ENCODE data around the gene ERG.

ERG gene

DNA sequence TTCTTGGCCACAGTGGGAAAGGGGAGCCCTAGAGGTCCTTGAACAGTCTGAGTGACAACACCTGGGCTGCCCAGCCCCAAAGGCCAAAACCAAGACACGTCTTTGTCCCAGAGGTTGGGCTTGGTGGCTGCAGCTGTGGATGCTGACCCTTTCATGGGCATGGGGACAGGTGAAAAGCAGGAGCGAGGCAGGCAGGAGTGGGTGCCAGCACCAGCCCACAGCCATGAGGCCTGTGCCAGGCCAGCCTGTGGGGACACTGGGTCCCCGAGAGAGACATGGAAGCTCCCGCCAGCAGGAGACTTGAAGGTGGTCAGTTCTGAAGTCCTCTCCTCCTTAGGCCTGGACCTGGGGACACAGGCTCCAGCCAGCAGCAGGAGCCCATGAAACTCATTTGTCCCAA, 142.9 kb downstream of the ERG start:
- H2AFZ ChIP-seq, result no peak overlapping the region
- no peak overlapping the region for H3K4me2 ChIP-seq (ENCODE audit: low read length)
- no peaks in the 10 kb centered on the region for H3K79me2 ChIP-seq
- TF ChIP-seq, protein P1, sequence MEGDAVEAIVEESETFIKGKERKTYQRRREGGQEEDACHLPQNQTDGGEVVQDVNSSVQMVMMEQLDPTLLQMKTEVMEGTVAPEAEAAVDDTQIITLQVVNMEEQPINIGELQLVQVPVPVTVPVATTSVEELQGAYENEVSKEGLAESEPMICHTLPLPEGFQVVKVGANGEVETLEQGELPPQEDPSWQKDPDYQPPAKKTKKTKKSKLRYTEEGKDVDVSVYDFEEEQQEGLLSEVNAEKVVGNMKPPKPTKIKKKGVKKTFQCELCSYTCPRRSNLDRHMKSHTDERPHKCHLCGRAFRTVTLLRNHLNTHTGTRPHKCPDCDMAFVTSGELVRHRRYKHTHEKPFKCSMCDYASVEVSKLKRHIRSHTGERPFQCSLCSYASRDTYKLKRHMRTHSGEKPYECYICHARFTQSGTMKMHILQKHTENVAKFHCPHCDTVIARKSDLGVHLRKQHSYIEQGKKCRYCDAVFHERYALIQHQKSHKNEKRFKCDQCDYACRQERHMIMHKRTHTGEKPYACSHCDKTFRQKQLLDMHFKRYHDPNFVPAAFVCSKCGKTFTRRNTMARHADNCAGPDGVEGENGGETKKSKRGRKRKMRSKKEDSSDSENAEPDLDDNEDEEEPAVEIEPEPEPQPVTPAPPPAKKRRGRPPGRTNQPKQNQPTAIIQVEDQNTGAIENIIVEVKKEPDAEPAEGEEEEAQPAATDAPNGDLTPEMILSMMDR (IDR thresholded peaks at IDR 0.05), result no peak
- no peak overlapping the region for H3K27ac ChIP-seq
- no peak overlapping the region for H3K9ac ChIP-seq
- H3K4me1 ChIP-seq, result no peaks in the 10 kb centered on the region
- no peaks in the 10 kb centered on the region for H3K9me3 ChIP-seq (ENCODE audit: control insufficient read depth, low read length)
- H3K27me3 ChIP-seq (ENCODE audit: control insufficient read depth, insufficient read depth, low read length), result no peaks in the 10 kb centered on the region
- H3K36me3 ChIP-seq (ENCODE audit: control insufficient read depth, insufficient read depth, low read length), result no peaks in the 10 kb centered on the region
- no peak overlapping the region for H3K4me3 ChIP-seq (ENCODE audit: low read depth, low read length)

DNA sequence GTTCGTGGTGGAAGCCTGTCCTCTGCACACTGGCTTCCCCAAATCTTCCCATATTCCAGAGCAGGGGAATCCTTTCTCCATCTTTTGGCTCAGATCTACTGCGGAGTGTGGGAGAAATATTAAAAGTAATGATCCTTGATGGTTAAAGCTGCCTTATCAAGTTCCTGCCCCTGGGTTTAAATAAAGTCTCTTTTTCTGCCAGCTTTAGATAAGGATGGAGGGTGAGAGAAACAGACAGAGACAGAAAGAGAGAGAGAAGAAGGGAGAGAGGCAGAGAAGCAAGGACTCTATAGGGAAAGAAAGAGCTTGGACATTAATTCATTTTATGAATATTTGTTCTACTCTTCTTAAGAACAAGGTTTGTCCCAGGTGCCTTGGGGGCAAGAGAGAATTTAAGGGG, 143.5 kb downstream of the ERG start:
- no peak overlapping the region for H3K9ac ChIP-seq
- H3K36me3 ChIP-seq (ENCODE audit: control insufficient read depth, insufficient read depth, low read length), result no peaks in the 10 kb centered on the region
- no peaks in the 10 kb centered on the region for H3K79me2 ChIP-seq
- H3K27me3 ChIP-seq (ENCODE audit: control insufficient read depth, insufficient read depth, low read length), result peaks cover 4% of the 10 kb centered on the region
- no peak overlapping the region for H3K4me3 ChIP-seq (ENCODE audit: low read depth, low read length)
- H3K4me2 ChIP-seq (ENCODE audit: low read length), result no peak overlapping the region
- no peak overlapping the region for H3K27ac ChIP-seq
- TF ChIP-seq, protein P1 (IDR thresholded peaks at IDR 0.05), result no peak
- H3K4me1 ChIP-seq, result no peaks in the 10 kb centered on the region
- H2AFZ ChIP-seq, result no peak overlapping the region
- H3K9me3 ChIP-seq (ENCODE audit: control insufficient read depth, low read length), result no peaks in the 10 kb centered on the region

DNA sequence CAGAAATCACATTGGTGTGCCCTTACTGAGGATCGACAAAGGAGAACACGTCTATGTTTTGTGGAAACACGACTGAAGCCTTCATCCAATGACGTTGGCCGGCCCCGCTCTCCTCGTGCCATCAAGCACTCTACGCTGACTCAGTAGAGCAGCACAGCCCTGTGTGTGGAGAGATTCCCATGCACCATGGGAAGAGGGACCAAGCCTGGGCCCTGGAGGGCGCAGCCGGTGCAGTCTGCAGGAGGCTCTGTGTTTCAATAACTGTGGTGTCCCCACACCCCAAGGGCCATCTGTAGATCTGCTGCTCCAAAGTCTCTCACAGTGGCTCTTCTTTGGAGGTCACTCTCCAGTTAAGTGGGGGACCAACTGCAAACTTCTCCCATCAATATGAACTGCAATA, 144.0 kb downstream of the ERG start:
- Histone ChIP-seq H3K4me2 (ENCODE audit: low read length) (no peak overlapping the region), H3K79me2 (no peaks in the 10 kb centered on the region), H3K4me3 (ENCODE audit: low read depth, low read length) (no peak overlapping the region), H3K4me1 (no peaks in the 10 kb centered on the region), H3K9me3 (ENCODE audit: control insufficient read depth, low read length) (no peaks in the 10 kb centered on the region), H2AFZ (no peak overlapping the region), H3K27me3 (ENCODE audit: control insufficient read depth, insufficient read depth, low read length) (peaks cover 8% of the 10 kb centered on the region), H3K36me3 (ENCODE audit: control insufficient read depth, insufficient read depth, low read length) (no peaks in the 10 kb centered on the region), H3K27ac (no peak overlapping the region), H3K9ac (no peak overlapping the region)
- TF ChIP-seq, protein P1 (IDR thresholded peaks at IDR 0.05), result no peak

DNA sequence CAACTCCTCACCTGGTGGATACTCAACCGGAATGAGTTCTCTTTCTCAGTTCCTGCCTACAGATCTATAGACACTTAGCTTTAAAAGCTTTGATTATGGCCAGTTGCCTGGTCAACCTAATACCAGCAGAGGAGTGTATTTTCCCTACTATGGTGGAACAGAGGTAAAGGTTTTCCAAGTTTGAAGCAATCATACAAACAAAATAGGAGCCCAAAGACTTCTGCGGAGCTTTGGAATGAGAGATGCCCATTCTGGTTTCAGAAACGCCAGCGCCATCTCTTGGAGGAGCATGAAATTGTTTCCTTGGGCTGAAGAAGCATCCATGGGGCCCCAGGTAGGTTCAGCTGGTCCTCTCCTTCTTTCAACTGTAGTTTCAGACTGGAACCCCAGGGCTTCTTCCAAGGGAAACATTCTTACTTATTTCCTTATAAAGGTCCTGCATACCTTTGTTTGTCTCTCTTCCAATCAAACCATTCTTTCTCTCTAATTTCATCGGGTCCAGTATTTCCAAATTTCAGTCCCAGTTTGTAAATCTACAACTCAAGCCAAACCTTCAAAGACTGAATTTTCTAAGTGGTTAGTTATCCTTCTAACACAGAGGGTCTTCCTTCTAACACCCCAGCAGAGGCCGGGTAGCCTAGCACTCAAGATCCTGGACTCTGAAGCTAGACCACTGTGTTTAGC, 145.6 kb downstream of the ERG start:
- Histone ChIP-seq H3K79me2 (no peaks in the 10 kb centered on the region), H3K4me1 (no peaks in the 10 kb centered on the region), H2AFZ (no peak overlapping the region), H3K4me3 (ENCODE audit: low read depth, low read length) (no peak overlapping the region), H3K27me3 (ENCODE audit: control insufficient read depth, insufficient read depth, low read length) (peaks cover 8% of the 10 kb centered on the region), H3K4me2 (ENCODE audit: low read length) (no peak overlapping the region), H3K9ac (no peak overlapping the region), H3K27ac (no peak overlapping the region), H3K36me3 (ENCODE audit: control insufficient read depth, insufficient read depth, low read length) (no peaks in the 10 kb centered on the region), H3K9me3 (ENCODE audit: control insufficient read depth, low read length) (no peaks in the 10 kb centered on the region)
- TF ChIP-seq, protein P1 (IDR thresholded peaks at IDR 0.05), result peak; percentile 49

DNA sequence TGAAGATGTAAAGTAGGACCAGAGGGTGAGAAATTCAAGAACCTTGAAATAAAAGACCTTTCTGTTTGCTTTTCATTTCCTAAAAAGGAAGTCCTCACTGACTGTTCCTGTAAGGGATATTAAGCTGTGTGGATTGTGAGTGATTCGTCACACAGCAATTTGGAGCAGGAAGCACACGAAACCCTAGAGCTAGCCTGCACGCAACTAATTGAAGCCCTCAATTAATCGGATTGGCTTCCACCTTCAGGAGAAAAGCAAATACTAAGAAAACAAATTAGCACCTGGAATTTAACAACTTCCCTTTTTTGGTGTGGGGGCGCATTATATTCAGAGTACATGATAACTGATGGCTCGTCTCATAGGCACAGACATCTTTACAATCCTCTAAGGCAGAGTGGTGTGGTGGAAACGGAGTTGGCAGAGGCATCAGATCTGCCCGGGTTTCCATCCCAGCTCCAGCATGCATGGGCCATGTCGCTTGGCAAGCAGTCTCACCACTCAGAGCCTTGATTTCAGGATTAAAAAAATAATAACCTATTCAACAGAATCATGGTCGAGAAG, 146.2 kb downstream of the ERG start:
- peaks cover 8% of the 10 kb centered on the region for H3K27me3 ChIP-seq (ENCODE audit: control insufficient read depth, insufficient read depth, low read length)
- TF ChIP-seq, protein P1 (IDR thresholded peaks at IDR 0.05), result no peak
- H3K4me3 ChIP-seq (ENCODE audit: low read depth, low read length), result no peak overlapping the region
- H3K27ac ChIP-seq, result no peak overlapping the region
- H3K36me3 ChIP-seq (ENCODE audit: control insufficient read depth, insufficient read depth, low read length), result no peaks in the 10 kb centered on the region
- H3K4me2 ChIP-seq (ENCODE audit: low read length), result no peak overlapping the region
- no peaks in the 10 kb centered on the region for H3K4me1 ChIP-seq
- H3K79me2 ChIP-seq, result no peaks in the 10 kb centered on the region
- no peak overlapping the region for H3K9ac ChIP-seq
- H2AFZ ChIP-seq, result no peak overlapping the region
- H3K9me3 ChIP-seq (ENCODE audit: control insufficient read depth, low read length), result no peaks in the 10 kb centered on the region

Data from parathyroid adenoma (tissue), 2 donors.